HG03520 (cell line): Measurements from ENCODE around the gene CD27.
"Not testable (repeated sequence)": the region's sequence is repeated elsewhere in the genome, so short reads cannot be mapped to it uniquely, and the experiment has no call there.

ENCODE experiments used
- ATAC-seq: cut with Tn5 transposase; IDR thresholded peaks from one replicate; pipeline ENCODE4 v1.9.1; 2021; ENCODE audit warnings: mild to moderate bottlenecking, moderate library complexity; ENCODE audit not compliant: unreplicated experiment

Gene CD27

GRCh38 chr12:6444704-6445688, at the start of gene CD27:
Gene CD27 (plus strand): TSS chr12:6444955. CDS start chr12:6445096, 141 bp downstream.
- no peak for ATAC-seq

GRCh38 chr12:6396031-6396430, 48.7 kb upstream of the CD27 start:
- no peak for ATAC-seq

GRCh38 chr12:6399884-6400644, 44.7 kb upstream of the CD27 start:
- ATAC-seq: no peak

GRCh38 chr12:6404390-6404789, 40.4 kb upstream of the CD27 start:
- no peak for ATAC-seq

- no peak for ATAC-seq
These were observed 38.8 kb upstream of the CD27 start for GRCh38 chr12:6405963-6406362.

- ATAC-seq: no peak
These were observed 37.4 kb upstream of the CD27 start for GRCh38 chr12:6407236-6407954.

- no peak for ATAC-seq
These were observed 28.2 kb upstream of the CD27 start for GRCh38 chr12:6416596-6416995.

GRCh38 chr12:6418796-6419195, 26.0 kb upstream of the CD27 start:
- no peak for ATAC-seq

GRCh38 chr12:6420364-6420763, 24.4 kb upstream of the CD27 start:
- ATAC-seq: no peak

- ATAC-seq: no peak
These were observed 21.3 kb upstream of the CD27 start for GRCh38 chr12:6423267-6424007.

GRCh38 chr12:6424008-6424347, 20.8 kb upstream of the CD27 start:
- no peak for ATAC-seq

GRCh38 chr12:6424866-6425265, 19.9 kb upstream of the CD27 start:
- no peak for ATAC-seq

GRCh38 chr12:6425590-6426531, 18.9 kb upstream of the CD27 start:
- ATAC-seq: no peak

- ATAC-seq: peak; percentile 68
These were observed 17.7 kb upstream of the CD27 start for GRCh38 chr12:6426882-6427671.

GRCh38 chr12:6427796-6428195, 17.0 kb upstream of the CD27 start:
- not testable (repeated sequence) for ATAC-seq

GRCh38 chr12:6428326-6428725, 16.4 kb upstream of the CD27 start:
- no peak for ATAC-seq

- no peak for ATAC-seq
These were observed 14.4 kb upstream of the CD27 start for GRCh38 chr12:6430124-6430989.

- no peak for ATAC-seq
These were observed 11.8 kb upstream of the CD27 start for GRCh38 chr12:6432991-6433390.
